HG02943 (cell line): ENCODE data around the gene AFG1L.
"Not testable (repeated sequence)": the region's sequence is repeated elsewhere in the genome, so short reads cannot be mapped to it uniquely, and the experiment has no call there.

Source experiments
- ATAC-seq: cut with Tn5 transposase; IDR thresholded peaks from one replicate; pipeline ENCODE4 v1.9.1; 2021; ENCODE audit warnings: mild to moderate bottlenecking, low read depth, moderate library complexity; ENCODE audit not compliant: unreplicated experiment

The AFG1L gene

DNA sequence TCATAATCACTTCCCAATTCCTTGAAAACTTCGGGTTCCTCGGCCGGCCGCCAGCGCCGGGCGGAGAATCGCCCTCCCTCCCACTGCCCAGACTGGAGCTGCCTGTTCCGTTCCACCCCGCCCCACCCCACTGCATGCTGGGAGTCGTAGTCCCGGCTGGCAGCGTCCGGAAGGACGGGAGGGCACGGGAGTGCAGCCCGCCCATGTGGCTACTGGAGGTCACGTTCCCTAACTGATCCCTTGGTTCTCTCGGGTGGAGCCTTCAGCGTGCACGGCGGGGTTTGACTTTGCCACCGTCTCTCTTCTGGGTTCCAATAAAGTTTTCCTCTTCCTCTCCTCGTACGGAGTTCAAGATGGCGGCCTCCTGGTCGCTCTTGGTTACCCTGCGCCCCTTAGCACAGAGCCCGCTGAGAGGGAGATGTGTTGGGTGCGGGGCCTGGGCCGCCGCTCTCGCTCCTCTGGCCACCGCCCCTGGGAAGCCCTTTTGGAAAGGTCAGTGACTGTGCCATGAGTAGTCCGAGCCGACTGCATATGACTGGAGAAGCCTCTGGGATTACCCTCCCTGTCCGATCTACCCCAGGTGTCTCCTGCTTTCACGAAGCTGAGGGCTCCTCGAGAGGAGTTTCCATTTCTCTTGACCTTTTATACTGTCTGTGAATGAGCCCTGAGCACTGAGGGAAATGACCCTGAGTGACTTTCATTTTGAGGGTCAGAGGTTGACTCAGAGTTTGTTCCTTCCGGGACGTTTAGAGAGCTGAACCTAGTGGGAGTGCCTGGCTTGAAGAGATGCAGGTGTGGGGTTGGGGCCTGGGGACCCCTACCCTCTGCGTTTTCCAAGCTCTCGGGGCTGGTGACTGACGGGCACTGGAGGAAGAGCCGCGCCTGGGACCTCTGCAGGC lies at the start of gene AFG1L:
Gene AFG1L, plus strand, starts transcription at position 328 of the 899 bp plus-strand sequence. Its CDS starts 26 bp downstream, at position 354.
- ATAC-seq = peak; percentile 89

DNA sequence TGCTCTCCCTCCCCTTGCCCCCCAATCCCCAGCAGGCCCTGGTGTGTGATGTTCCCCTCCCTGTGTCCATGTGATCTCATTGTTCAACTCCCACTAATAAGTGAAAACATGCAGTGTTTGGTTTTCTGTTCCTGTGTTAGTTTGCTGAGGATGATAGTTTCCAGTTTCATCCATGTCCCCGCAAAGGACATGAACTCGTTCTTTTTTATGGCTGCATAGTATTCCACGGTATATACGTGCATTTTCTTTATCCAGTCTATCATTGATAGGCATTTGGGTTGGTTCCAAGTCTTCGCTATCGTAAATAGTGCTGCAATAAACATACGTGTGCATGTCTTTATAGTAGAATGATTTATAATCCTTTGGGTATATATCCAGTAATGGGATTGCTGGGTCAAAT lies 49.8 kb upstream of the AFG1L start:
- ATAC-seq = not testable (repeated sequence)

DNA sequence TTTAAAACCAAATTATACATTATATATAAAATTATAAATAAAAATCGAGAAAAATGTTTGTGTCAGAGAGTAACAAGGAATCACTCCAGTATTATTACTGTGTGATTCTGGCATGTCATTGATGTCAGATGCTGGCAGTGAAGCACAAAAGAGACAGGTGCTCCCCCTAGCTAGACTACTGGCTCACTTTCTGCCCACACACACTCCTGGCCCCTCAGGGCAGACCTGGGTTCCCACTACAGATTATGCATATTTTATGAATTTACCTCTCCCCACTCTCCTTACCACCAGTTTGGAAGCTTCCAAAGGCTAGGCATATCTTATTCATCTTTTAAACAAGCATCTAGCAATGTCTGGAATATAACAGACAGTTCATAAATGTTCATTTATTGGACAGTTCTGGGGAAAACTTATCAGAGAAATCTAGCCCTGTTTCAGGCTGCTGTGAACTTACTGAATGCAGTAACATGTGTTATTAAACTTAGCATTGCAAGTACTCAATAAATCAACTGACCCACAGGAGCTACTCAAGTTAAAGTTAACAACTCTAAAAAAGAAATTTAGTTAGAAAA lies 46.8 kb upstream of the AFG1L start:
- ATAC-seq = no peak

DNA sequence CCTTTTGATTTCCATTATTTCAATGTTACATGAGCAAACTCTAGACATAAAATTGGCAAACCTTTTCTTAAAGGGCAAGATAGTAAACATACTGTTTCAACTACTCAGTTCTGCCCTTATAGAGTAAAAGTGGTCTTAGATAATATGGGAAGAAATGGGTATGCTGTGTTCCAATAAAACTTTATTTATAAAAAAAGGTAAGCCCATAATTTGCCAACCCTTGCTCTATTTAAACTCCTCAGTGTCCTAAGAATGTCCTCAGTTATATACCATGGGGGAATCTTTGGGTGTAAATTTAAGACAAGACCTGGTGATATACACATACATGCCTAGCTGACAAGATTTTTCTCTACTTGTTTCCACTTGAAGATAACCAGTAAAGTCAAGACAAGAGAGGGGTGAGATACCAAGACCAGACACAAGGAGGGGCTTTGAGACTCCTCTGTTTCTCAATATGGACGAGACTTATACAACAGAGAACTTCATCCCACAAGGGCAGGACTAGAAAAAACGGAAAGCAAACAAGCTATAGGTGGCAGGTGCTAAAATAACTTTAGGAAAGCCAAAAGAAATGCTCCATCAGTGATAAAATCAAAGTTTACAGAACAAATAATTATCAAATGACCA lies 44.5 kb upstream of the AFG1L start:
- ATAC-seq = no peak

DNA sequence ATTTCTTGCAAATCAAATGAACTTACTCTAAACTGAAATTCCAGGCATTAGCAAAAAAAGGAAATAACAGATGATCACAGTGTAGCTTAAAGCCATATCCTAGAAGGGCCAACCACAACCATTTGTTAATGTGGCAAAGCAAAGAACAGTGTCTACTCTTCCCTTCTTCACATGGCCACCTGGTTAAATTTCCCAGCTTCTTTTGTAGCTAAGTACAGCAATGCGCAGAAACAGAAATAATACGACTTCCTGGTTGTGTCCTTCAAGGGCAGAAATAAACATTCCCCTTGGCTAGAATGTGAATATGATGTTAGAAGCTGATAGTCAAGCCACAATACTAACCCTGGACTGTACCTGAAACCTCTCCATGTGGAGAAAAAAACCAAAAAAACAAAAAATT lies 43.6 kb upstream of the AFG1L start:
- no peak for ATAC-seq

DNA sequence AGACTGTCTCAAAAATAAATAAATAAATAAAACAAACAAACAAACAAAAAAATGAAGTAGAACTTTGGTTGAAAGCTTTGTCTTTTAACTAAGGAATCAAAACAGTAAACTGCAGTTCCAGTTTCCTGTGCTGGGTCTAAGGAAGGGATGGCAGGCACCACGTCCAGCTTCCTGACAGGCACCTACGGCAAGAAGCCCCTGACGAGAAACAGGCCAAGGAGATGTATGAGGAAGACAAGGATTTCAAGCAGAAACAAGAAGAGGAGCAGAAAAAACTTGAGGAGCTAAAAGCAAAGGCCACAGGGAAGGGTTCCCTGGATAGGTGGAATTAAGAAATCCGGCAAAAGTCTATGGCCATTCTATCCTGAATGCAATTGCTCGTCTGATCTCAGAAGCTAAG lies 42.8 kb upstream of the AFG1L start:
- ATAC-seq = no peak

DNA sequence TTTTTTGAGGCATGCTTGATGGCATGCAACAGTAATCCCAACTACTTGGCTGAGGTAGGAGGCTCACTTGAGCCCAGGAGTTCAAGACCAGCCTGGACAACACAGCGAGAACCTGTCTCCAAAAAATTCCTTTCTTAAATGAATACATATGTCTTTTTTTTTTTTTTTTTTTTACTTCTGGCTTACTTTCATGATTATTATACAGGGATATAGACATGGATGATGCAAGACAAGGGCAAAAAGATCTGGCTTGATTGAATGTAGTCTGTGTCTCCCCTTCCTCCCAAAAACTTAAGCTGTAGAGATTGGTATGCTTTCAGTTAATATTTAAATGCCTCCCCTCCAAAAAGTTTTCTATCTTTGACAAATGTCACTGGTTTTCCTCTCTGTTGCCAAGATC lies 41.6 kb upstream of the AFG1L start:
- ATAC-seq = no peak

DNA sequence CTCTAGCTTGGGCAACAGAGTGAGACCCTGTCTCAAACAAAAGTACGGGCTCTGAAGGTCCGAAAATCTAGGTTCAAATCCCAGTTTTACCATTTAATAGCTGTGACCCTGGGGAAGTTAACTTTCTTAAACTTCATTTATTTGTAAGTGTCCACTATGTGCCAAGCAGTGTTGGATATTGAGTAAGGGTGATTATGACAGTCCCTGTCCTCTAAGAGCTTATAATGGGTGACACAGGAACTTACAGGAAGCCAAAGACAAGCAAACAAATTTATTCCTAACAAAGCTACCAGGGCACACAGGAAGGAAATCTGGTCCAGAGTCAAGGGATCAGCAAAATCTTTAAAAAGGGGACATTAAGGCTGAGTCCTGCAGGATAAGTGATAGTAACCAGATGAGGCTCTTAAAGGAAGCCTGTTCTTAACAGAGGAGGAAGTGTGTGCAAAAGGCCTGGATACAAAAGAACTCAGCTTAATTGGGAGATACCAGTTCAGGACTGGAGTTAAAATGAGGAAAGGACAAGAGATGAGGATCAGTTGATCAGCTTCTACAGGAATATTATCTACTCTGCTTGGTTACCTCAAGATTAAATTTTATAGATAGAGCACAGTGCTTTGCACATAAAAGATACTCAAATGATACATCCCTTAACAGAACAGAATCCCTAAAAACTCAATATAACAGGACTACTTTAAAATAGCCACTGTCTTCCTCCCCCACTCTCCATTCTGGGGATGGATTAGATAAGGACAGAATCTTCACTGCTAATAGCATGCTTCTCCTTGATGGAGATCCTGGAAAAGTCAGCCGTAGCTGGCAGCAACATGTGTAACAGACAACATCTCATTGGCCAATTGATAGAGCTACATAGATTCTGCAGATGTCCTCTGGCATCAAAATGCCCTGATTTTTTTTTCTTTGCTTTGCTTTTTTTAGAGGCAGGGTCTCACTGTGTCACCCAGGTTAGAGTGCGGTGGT lies 40.1 kb upstream of the AFG1L start:
- no peak for ATAC-seq

DNA sequence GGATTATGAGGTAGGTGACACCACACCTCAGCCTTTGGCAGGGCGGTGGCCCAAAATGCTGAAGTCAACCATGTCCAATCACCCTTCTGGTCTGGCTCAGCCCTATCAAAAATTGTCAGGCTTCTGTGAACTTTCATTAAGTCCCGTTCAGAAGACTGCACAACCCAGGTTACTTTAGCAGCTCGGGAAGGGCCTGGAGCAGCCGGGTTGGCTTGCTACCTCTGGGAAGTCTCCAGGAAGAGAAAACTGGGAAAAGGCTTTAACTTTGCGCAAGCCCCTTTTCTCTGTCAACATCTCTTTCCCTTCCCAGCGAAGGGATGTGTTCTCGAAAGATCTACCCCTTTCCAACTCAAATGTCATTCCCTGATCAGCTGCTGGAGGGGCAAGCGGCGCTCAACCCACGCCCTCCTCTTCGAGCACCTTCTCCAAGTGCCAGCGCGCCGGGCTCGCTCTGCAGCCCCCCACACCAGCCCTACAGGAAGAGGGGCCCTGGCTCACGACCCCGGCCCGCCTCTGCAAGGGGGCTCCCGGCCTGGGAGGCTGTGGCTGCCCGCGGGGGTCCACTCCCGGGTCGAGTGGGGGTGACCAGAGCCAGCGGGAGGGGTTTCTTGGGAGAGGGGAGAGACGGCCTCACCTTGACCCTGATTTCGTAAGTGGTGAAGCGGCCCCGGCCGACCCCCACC lies 34.6 kb upstream of the AFG1L start:
- peak; percentile 5 for ATAC-seq

DNA sequence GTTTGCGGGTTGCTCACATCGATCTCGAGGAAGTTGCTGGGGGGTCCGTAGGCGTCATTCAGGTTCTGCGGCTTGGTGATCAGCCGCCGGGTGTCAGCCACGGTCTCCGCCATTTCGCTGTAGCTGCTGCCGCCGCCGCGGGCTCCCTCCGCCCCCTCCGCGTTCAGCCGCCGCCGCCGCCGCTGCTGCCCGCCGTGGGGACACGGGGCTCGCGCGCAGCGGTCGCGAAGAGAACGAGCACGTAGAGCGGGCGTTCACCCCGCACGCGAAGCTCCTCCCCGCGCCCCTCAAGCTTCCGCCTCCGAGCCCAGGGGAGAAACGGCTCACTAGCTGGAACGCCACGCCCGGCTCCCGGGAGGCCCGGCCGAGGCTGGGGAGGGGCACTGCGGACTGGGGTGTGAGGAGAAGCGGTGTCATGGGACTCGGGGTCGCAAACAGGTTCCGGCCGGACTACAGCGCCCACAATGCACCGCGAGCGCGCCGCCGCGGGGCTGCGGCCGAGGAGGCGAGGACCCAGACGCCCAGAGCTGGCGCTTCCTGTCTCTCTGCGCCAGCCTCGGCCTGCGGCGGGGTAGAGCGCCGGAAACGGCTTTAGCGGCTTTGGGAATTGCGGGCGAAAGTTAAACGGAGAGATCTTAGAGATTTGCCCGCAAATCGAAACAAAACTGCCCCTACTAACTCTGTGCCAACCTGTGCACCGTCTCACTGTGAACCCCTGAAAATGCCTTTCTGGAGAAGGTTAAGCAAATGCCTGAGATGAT lies 33.9 kb upstream of the AFG1L start, which contains the start of gene SNX3:
Gene SNX3, minus strand, starts transcription at position 232 of the 761 bp plus-strand sequence. Its CDS starts 119 bp downstream, at position 113.
- ATAC-seq = peak; percentile 90

DNA sequence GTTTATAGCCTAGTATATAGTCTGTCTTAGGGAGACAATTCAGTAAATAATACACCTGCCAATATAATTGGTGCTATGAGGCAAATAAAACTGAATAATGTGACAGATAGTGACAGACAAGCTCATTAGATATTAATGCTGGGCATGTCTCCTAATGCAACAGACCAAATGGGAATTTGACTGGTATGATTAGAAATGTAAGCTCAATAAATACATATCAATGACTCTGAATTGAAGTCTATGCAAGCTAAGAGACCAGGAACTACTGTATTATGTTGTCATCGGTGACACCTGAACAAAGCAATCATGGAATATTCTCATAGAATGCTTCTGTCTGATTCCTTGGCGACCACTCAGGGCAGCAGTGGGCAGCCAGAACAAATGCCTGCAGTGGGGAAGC lies 31.5 kb upstream of the AFG1L start:
- ATAC-seq = no peak

DNA sequence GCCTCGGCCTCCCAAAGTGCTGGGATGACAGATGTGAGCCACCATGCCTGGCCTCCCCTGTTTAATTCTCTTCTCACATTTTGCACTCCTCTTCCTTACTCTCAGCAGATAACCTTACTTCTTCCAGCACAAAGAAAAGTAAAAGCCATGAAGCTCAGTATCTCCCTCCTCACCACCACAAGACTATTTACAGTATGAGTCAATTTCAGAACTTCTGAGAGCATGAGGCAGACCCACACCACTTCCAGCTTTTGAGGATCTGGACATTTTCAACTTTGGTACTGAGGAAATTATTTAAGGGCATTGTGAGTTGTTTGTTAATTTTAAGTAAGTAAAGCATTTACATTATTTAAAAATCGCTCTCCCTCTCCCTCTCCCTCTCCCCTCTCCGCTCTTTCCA lies 26.0 kb upstream of the AFG1L start:
- no peak for ATAC-seq

DNA sequence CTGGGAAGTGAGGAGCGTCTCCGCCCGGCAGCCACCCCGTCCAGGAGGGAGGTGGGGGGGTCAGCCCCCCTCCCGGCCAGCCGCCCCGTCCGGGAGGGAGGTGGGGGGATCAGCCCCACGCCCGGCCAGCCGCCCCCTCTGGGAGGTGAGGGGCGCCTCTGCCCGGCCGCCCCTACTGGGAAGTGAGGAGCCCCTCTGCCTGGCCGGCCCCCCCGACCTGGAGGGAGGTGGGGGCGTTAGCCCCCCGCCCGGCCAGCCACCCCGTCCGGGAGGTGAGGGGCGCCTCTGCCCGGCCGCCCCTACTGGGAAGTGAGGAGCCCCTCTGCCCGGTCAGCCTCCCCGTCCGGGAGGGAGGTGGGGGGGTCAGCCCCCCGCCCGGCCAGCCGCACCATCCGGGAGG lies 24.9 kb upstream of the AFG1L start:
- ATAC-seq = not testable (repeated sequence)

DNA sequence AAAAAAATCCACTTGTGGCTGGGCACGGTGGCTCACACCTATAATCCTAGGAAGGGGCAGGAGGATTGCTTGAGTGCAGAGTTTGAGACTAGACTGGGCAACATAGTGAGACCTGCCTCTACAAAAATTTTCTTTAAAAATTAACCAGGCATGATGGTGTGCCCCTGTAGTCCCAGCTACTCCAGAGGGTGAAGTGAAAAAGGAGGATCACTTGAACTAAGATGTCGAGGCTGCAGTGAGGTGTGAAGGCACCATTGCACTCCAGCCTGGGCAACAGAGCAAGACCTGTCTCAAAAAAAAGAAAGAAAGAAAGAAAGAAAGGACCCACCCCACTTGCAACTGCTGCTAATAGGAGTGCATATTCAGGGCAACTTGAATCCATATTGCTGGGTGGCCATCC lies 20.3 kb upstream of the AFG1L start:
- no peak for ATAC-seq

DNA sequence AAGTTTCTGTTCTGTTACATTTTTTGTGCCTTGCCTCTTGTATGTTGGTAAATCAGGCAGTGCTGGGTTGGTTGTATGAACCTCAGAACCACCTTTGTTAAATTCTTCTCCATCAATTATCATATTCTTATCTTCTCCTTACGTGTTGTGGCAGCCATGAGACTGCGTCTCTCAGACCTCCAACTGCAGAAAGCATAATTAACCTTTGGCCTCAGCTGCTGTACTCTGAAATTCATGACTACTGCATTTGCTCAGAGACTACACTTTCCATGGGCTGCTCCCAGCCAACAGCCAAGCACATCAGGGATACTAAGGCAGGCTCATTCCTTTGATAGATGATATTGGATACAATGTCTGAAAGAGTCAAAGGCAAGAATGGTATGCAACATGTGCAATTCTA lies 18.9 kb upstream of the AFG1L start:
- ATAC-seq = no peak

DNA sequence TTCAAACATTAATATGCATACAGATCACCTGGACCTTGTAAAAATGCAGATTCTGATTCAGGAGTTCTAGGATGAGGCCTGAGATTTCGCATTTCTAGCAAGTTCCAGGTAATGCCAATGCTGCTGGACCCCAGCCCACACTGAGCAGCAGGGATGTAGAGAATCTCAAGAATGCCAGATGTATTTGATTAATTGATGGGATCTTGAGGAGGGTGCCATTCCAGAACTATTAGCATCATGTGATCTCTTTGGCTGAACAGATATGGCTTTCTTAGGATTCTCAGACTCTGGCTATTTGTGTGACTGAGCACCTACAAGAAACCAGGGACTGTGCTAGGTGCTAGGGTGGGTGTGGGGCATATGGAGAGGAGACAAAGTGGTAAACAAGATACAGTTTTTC lies 17.6 kb upstream of the AFG1L start:
- ATAC-seq = no peak

DNA sequence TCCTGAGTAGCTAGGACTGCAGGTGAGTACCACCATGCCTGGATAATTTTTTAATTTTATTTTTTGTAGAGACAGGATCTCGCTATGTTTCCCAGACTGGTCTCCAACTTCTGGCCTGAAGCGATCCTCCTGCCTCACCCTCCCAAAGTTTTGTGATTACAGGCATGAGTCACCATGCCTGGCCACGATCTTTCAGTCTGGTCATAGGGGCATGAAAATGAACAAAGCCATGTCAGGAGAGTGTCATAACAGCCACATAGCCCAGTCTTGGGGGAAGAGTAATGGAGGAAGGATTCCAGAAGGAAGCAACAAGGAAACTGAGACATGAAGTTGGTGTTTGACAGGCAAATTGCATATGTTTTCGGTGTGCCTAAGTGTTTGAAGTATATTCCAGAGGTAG lies 17.0 kb upstream of the AFG1L start:
- ATAC-seq = no peak

DNA sequence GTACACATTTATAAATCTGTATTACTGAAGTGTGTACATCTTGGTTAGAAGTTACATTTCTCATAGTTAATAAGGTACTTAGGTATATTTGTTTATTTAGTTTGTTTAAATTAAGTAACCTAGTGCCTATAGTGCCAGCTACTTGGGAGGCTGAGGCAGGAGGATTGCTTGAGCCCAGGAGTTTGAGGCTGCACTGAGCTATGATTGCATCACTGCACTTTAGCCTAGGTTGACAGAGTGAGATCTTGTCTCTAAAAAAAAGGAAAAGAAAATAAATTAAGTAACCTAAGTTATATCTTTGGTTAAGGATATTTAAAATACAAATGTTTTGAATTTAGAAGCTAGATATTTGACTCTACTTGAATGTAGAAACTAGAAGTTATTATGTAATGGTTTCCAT lies 9.5 kb upstream of the AFG1L start:
- no peak for ATAC-seq

DNA sequence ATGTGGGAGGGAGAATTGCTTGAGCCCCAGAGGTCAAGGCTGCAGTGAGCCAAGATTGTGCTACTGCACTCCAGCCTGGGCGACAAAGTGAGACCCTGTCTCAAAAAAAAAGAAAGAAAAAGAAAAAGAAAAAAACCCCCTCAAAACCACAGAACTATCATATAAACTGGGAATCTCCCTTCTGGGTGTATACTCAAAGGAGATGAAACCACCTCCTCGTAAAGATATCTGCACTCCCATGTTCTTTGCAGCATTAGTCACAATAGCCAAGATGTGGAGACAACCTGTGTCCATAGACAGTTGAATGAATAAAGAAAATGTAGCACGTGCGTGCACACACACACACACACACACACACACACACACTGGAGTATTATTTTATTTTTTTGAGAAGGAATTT lies 8.5 kb upstream of the AFG1L start:
- ATAC-seq = no peak
